ENCODE results near the gene FAM53A.

- TF ChIP-seq GATA2 (IDR thresholded peaks at IDR 0.05; ENCODE audit: low read depth, low read length) (no peak), GATA3 (IDR thresholded peaks at IDR 0.05; ENCODE audit: low read depth, low read length) (no peak)
These were observed 79.4 kb downstream of the FAM53A start for GRCh38 chr4:1604706-1605205.
